ENCODE measurements around the gene KIF1B.

The KIF1B gene

DNA sequence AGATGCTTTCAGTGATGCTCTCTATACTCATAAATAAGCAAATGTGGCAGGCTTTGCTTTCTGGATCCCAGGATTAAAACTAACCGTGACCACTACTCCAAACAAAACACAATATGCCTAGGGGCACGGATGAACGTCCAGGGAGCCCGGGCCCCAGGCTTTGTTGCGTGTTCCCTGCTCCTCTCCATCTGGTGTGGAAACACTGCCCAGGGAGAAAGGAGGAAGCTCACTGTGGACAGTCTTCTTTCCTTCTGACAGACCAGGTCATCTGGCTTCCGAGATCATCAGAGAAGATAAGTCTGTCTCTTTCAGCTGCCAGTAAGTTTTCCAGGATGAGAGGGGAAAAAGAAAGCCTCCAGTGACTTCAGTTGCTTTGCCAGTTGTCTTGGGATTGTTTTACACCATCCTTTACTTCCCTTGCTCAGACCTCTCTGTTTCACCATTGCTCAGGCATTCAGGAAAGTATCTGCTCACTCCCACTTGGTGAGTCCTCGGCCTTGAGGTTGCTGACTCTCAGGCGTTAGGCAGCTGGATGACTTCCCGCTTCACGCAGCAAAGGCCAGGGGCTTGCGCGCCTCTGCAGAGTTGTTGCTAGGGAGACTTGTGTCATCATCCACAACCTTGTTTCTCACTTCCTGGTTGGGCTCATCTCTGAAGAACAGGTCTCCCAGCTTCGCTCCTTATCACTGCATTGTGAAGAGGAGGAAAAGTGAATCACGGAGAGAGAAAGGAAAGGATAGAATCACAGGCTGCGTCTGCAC lies 167.9 kb downstream of the KIF1B start:
- peak; percentile 35 for FAIRE-seq
- TF ChIP-seq TAF1 (IDR thresholded peaks at IDR 0.05; ENCODE audit: low read depth, low read length) (no peak), SPI1 (IDR thresholded peaks at IDR 0.05; ENCODE audit: low read depth, low read length) (peak; percentile 47; the same call in 1 of the 2 replicates)
- DNase-seq (ENCODE audit: insufficient read length, low spot score), result no peak

DNA sequence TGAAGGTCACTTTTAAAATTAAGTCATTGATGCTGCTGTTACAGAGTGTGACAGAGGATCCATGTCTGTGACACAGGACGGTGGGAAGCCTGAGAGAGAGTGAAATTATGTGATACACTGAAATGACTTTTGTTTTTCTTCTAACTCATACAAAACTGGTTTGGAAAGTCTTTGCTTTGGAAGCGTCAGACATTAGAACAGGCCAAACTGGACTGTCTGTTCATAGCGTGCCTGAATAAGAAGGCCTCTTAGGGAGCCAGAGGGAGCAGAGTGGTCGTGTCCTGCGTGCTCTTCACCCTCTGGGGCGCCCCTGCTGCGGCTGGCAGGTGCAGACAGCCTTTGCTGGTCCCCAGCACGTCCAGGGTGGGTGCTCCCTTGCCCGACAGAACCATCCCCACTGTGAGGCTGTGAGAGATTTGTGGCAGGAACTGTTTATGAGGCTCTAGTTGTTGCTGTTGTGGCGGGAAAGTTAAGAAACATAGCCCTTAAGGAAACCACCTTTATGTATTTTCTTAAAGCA lies 168.8 kb downstream of the KIF1B start:
- TF ChIP-seq TAF1 (IDR thresholded peaks at IDR 0.05; ENCODE audit: low read depth, low read length) (no peak), POU2F2 (IDR thresholded peaks at IDR 0.05; ENCODE audit: low read depth, low read length) (no peak), SPI1 (IDR thresholded peaks at IDR 0.05; ENCODE audit: low read depth, low read length) (no peak), PAX5 (IDR thresholded peaks at IDR 0.05; ENCODE audit: insufficient read depth, low read length, severe bottlenecking) (no peak), POLR2AphosphoS5 (IDR thresholded peaks at IDR 0.05; ENCODE audit: low read depth, low read length) (no peak), POLR2A (IDR thresholded peaks at IDR 0.05; ENCODE audit: low read depth, low read length) (no peak)
- no peak for DNase-seq (ENCODE audit: insufficient read length, low spot score)
- FAIRE-seq, result no peak

- no peak for FAIRE-seq
These were observed 169.3 kb downstream of the KIF1B start for GRCh38 chr1:10379676-10380075.

DNA sequence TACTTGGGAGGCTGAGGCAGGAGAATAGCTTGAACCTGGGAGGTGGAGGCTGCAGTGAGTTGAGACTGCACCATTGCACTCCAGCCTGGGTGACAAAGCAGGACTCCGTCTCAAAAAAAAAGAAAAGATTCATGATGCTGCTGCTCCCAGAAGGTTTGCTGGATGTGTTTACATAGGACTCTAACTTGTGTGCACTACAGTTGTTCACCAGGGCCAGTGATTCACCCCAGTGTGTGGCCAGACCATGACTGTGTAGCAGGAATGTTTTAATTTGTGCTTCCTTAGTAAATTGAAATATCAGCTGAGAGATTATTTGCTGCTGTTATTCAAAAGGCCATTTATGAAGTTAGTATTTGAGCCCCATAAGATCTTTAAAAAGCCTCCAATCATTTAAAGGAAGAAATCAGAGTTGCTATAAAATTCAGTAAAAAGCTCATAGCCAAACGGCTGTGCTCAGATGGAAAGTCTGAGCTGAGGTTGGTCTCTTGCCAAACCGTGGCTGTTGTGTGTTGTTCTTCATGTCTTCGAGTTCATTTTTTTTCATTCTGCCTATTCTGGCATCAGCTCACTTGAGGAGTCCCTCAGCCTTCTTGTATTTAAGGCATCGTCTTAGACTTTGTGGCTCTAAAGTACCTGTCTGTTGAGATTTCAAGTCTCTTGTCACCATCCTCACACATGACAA lies 170.4 kb downstream of the KIF1B start:
- FAIRE-seq, result no peak
- TF ChIP-seq PAX5 (IDR thresholded peaks at IDR 0.05; ENCODE audit: insufficient read depth, low read length, severe bottlenecking) (no peak), SPI1 (IDR thresholded peaks at IDR 0.05; ENCODE audit: low read depth, low read length) (no peak), POLR2A (IDR thresholded peaks at IDR 0.05; ENCODE audit: low read depth, low read length) (no peak)
- no peak for DNase-seq (ENCODE audit: insufficient read length, low spot score)

More at GRCh38 chr1:10379676-10380075, 169.3 kb downstream of the KIF1B start:
- no peak for TF ChIP-seq POLR2A (IDR thresholded peaks at IDR 0.05; ENCODE audit: low read depth, low read length)
- TF ChIP-seq POU2F2 (IDR thresholded peaks at IDR 0.05; ENCODE audit: low read depth, low read length), result no peak
- no peak for TF ChIP-seq TAF1 (IDR thresholded peaks at IDR 0.05; ENCODE audit: low read depth, low read length)
- no peak for TF ChIP-seq PAX5 (IDR thresholded peaks at IDR 0.05; ENCODE audit: insufficient read depth, low read length, severe bottlenecking)
- TF ChIP-seq SPI1 (IDR thresholded peaks at IDR 0.05; ENCODE audit: low read depth, low read length), result no peak
- DNase-seq (ENCODE audit: insufficient read length, low spot score), result no peak

DNA sequence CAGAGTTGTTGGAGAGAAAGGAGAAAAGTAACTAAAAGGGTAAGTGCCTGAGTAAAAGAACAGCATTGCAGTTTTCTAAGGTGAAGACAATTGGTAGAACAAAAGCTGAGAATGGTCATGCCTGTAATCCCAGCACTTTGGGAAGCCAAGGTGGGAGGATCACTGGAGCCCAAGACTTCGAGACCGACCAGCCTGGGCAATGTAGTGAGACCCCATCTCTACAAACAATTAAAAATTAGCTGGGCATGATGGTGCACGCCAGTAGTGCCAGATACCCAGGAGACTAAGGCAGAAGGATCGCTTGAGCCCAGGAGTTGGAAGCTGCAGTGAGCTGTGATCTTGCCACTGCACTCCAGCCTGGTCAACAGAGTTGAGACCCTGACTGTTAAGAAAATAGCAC lies 173.3 kb downstream of the KIF1B start:
- DNase-seq (ENCODE audit: insufficient read length, low spot score), result no peak
- TF ChIP-seq POLR2AphosphoS5 (IDR thresholded peaks at IDR 0.05; ENCODE audit: low read depth, low read length) (no peak), SPI1 (IDR thresholded peaks at IDR 0.05; ENCODE audit: low read depth, low read length) (no peak), POLR2A (IDR thresholded peaks at IDR 0.05; ENCODE audit: low read depth, low read length) (no peak), PAX5 (IDR thresholded peaks at IDR 0.05; ENCODE audit: insufficient read depth, low read length, severe bottlenecking) (no peak), TAF1 (IDR thresholded peaks at IDR 0.05; ENCODE audit: low read depth, low read length) (no peak), POU2F2 (IDR thresholded peaks at IDR 0.05; ENCODE audit: low read depth, low read length) (no peak)
- no peak for FAIRE-seq

- TF ChIP-seq POU2F2 (IDR thresholded peaks at IDR 0.05; ENCODE audit: low read depth, low read length) (no peak), PAX5 (IDR thresholded peaks at IDR 0.05; ENCODE audit: insufficient read depth, low read length, severe bottlenecking) (no peak), SPI1 (IDR thresholded peaks at IDR 0.05; ENCODE audit: low read depth, low read length) (no peak), POLR2A (IDR thresholded peaks at IDR 0.05; ENCODE audit: low read depth, low read length) (no peak), TAF1 (IDR thresholded peaks at IDR 0.05; ENCODE audit: low read depth, low read length) (no peak), POLR2AphosphoS5 (IDR thresholded peaks at IDR 0.05; ENCODE audit: low read depth, low read length) (no peak)
- no peak for DNase-seq (ENCODE audit: insufficient read length, low spot score)
- no peak for FAIRE-seq
These were observed 173.8 kb downstream of the KIF1B start for GRCh38 chr1:10384219-10384618.

GRCh38 chr1:10386761-10387676 lies 176.6 kb downstream of the KIF1B start:
- TF ChIP-seq POLR2A (IDR thresholded peaks at IDR 0.05; ENCODE audit: low read depth, low read length) (no peak), POU2F2 (IDR thresholded peaks at IDR 0.05; ENCODE audit: low read depth, low read length) (no peak), PAX5 (IDR thresholded peaks at IDR 0.05; ENCODE audit: insufficient read depth, low read length, severe bottlenecking) (no peak), SPI1 (IDR thresholded peaks at IDR 0.05; ENCODE audit: low read depth, low read length) (no peak), TAF1 (IDR thresholded peaks at IDR 0.05; ENCODE audit: low read depth, low read length) (no peak), POLR2AphosphoS5 (IDR thresholded peaks at IDR 0.05; ENCODE audit: low read depth, low read length) (no peak)
- FAIRE-seq (no peak), DNase-seq (ENCODE audit: insufficient read length, low spot score) (no peak)

GRCh38 chr1:10387677-10388386 lies 177.5 kb downstream of the KIF1B start:
- FAIRE-seq (no peak), DNase-seq (ENCODE audit: insufficient read length, low spot score) (peak; percentile 28)
- TF ChIP-seq POLR2AphosphoS5 (IDR thresholded peaks at IDR 0.05; ENCODE audit: low read depth, low read length), result no peak
- no peak for TF ChIP-seq PAX5 (IDR thresholded peaks at IDR 0.05; ENCODE audit: insufficient read depth, low read length, severe bottlenecking)
- peak; percentile 59; the same call in 1 of the 2 replicates for TF ChIP-seq SPI1 (IDR thresholded peaks at IDR 0.05; ENCODE audit: low read depth, low read length)
- TF ChIP-seq TAF1 (IDR thresholded peaks at IDR 0.05; ENCODE audit: low read depth, low read length), result no peak

DNA sequence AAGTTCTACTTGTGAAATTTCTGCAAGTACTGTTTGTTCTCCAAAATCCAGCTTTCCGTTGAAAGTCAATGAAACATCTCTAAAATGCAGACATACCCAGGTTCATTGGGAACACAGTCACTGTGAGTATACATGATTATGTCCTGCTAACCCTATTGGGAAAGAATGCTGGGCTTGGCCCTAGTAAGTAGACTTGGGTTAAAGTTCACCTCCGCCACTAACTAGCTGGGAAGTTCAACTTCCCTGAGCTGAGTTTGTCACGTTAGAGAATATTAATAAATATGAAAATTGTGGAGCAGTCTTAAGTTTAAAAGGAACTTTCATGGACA lies 178.0 kb downstream of the KIF1B start:
- TF ChIP-seq POLR2AphosphoS5 (IDR thresholded peaks at IDR 0.05; ENCODE audit: low read depth, low read length) (no peak), TAF1 (IDR thresholded peaks at IDR 0.05; ENCODE audit: low read depth, low read length) (no peak), POU2F2 (IDR thresholded peaks at IDR 0.05; ENCODE audit: low read depth, low read length) (no peak), POLR2A (IDR thresholded peaks at IDR 0.05; ENCODE audit: low read depth, low read length) (no peak), SPI1 (IDR thresholded peaks at IDR 0.05; ENCODE audit: low read depth, low read length) (no peak), PAX5 (IDR thresholded peaks at IDR 0.05; ENCODE audit: insufficient read depth, low read length, severe bottlenecking) (no peak)
- FAIRE-seq, result no peak
- no peak for DNase-seq (ENCODE audit: insufficient read length, low spot score)
